IMR-90 (cell line): ENCODE measurements around the gene TBC1D4. TPM values are rescaled to one million over a fixed set of nuclear protein-coding genes. Genes with fewer than 3 reads are reported as not detected.
A peak's percentile ranks its signal among the peaks of the same experiment; 100 is the strongest.

Source experiments
- ATAC-seq: fragments of 200-7000 bp; cut with Tn5 transposase; 2 replicates; pipeline ENCODE4 v1.9.1; 2020; ENCODE audit warnings: low read depth, mild to moderate bottlenecking, moderate library complexity
- BruUV-seq: library from RNA; stranded (reverse); fragments of 400-500 nt; replicated peaks from 2 replicates; lab custom pipeline; 2021; lab: Mats Ljungman, UMichigan
- CTCF ChIA-PET: fragments of 300-600 bp; formaldehyde crosslinking; extraction: SDS; loops from one replicate; lab custom pipeline; 2021; ENCODE audit warnings: antibody characterized with exemption; lab: Yijun Ruan, JAX
- POLR2A ChIA-PET: fragments of 300-600 bp; sonication (Branson Sonifier 250); formaldehyde crosslinking; loops from one replicate; lab custom pipeline; 2022; ENCODE audit warnings: antibody characterized with exemption; ENCODE audit not compliant: unreplicated experiment; lab: Charles Lee
- DNase-seq: peaks from one replicate; pipeline ENCODE4 v3.0.0; 2013
- H2AFZ ChIP-seq: replicated peaks from 2 replicates; pipeline ENCODE3; 2013; ENCODE audit warnings: low read length, mild to moderate bottlenecking; ENCODE audit not compliant: poor library complexity
- H2AK5ac ChIP-seq: 2 replicates; pipeline ENCODE4 v1.6.1; 2013; ENCODE audit warnings: low read depth, low read length, inconsistent platforms
- H2AK9ac ChIP-seq: replicated peaks from 2 replicates; pipeline ENCODE3; 2013; ENCODE audit warnings: mild to moderate bottlenecking, low read depth, low read length, moderate library complexity; ENCODE audit not compliant: poor library complexity
- H2BK120ac ChIP-seq: 2 replicates; pipeline ENCODE4 v1.6.1; 2013; ENCODE audit warnings: low read depth, low read length, inconsistent platforms
- H2BK15ac ChIP-seq: 3 replicates; pipeline ENCODE4 v1.6.1; 2013; ENCODE audit warnings: low read depth, low read length, inconsistent platforms
- H2BK20ac ChIP-seq: 2 replicates; pipeline ENCODE4 v1.6.1; 2013; ENCODE audit warnings: low read depth, mild to moderate bottlenecking, inconsistent platforms, low read length, moderate library complexity
- H2BK5ac ChIP-seq: 2 replicates; pipeline ENCODE4 v1.6.1; 2013; ENCODE audit warnings: mild to moderate bottlenecking, low read depth, low read length, inconsistent platforms; ENCODE audit not compliant: poor library complexity, severe bottlenecking
- H3K14ac ChIP-seq: replicated peaks from 2 replicates; pipeline ENCODE4 v1.6.1; 2013; ENCODE audit warnings: low read depth, low read length, inconsistent platforms
- H3K18ac ChIP-seq: 2 replicates; pipeline ENCODE4 v1.6.1; 2013; ENCODE audit warnings: low read depth, low read length, control low read depth
- H3K23ac ChIP-seq: 2 replicates; pipeline ENCODE4 v1.6.1; 2013; ENCODE audit warnings: low read depth, low read length, inconsistent platforms
- H3K27ac ChIP-seq: 2 replicates; pipeline ENCODE4 v1.5.1; 2013; ENCODE audit warnings: mild to moderate bottlenecking, control low read depth, low read length; ENCODE audit not compliant: insufficient read depth
- H3K27me3 ChIP-seq: 2 replicates; pipeline ENCODE4 v1.6.1; 2013; ENCODE audit warnings: low read length; ENCODE audit not compliant: control insufficient read depth, insufficient read depth
- H3K36me3 ChIP-seq: 2 replicates; pipeline ENCODE4 v1.6.1; 2013; ENCODE audit warnings: low read length, mixed read lengths; ENCODE audit not compliant: control insufficient read depth, insufficient read depth
- H3K4ac ChIP-seq: 2 replicates; pipeline ENCODE4 v1.6.1; 2013; ENCODE audit warnings: low read depth, low read length, inconsistent platforms
- H3K4me1 ChIP-seq: 2 replicates; pipeline ENCODE4 v1.6.1; 2013; ENCODE audit warnings: low read length, mixed read lengths; ENCODE audit not compliant: control insufficient read depth, insufficient read depth
- H3K4me2 ChIP-seq: 2 replicates; pipeline ENCODE4 v1.6.1; 2013; ENCODE audit warnings: low read depth, mild to moderate bottlenecking, control low read depth, low read length, moderate library complexity
- H3K4me3 ChIP-seq: 2 replicates; pipeline ENCODE4 v1.5.1; 2013; ENCODE audit warnings: low read depth, mild to moderate bottlenecking, control low read depth, low read length, moderate library complexity; ENCODE audit not compliant: insufficient read depth
- H3K56ac ChIP-seq: 2 replicates; pipeline ENCODE4 v1.6.1; 2013; ENCODE audit warnings: low read length, inconsistent platforms; ENCODE audit not compliant: insufficient read depth; ENCODE audit errors: extremely low read depth
- H3K79me1 ChIP-seq, 2 experiments: 2 replicates each; pipeline ENCODE4 v1.6.1; 2013; ENCODE audit warnings: low read length in 2 of 2, inconsistent platforms in 1 of 2, low read depth in 1 of 2
- H3K9ac ChIP-seq: 2 replicates; pipeline ENCODE4 v1.6.1; 2013; ENCODE audit warnings: low read depth, low read length, control low read depth
- H3K9me1 ChIP-seq: 2 replicates; pipeline ENCODE4 v1.6.1; 2013; ENCODE audit warnings: low read length, inconsistent platforms; ENCODE audit not compliant: insufficient read depth
- H3K9me3 ChIP-seq: 2 replicates; pipeline ENCODE4 v1.6.1; 2013; ENCODE audit warnings: low read length; ENCODE audit not compliant: control insufficient read depth, insufficient read depth
- H4K20me1 ChIP-seq: 2 replicates; pipeline ENCODE4 v1.6.1; 2013; ENCODE audit warnings: low read length, inconsistent platforms; ENCODE audit not compliant: insufficient read depth
- H4K5ac ChIP-seq: 2 replicates; pipeline ENCODE4 v1.6.1; 2013; ENCODE audit warnings: mild to moderate bottlenecking, low read depth, low read length, control low read depth
- H4K8ac ChIP-seq, 2 experiments: 2 replicates each; pipeline ENCODE4 v1.6.1; 2013; ENCODE audit warnings: low read depth in 2 of 2, low read length in 2 of 2, control low read depth in 1 of 2, inconsistent platforms in 1 of 2
- H4K91ac ChIP-seq: 2 replicates; pipeline ENCODE4 v1.6.1; 2013; ENCODE audit warnings: low read depth, low read length, inconsistent platforms; ENCODE audit not compliant: insufficient read depth
- FOS ChIP-seq: fragments of 150-350 bp; IDR thresholded peaks from 2 replicates; pipeline ENCODE4 v1.6.1; 2016; ENCODE audit warnings: low read depth, low read length
- WGBS, 2 experiments: methylation state at CpG; one replicate each; pipeline versions ENCODE4 v1.1.5 to v1.1.7; 2013; ENCODE audit warnings: missing lambda C conversion rate in 2 of 2; ENCODE audit not compliant: insufficient read length in 1 of 2; ENCODE audit errors: extremely low coverage in 2 of 2; 5-methylcytosine and 5-hydroxymethylcytosine counted together
- dilution Hi-C: fragments of 300-500 bp; cut with HindIII; formaldehyde crosslinking; loops from one replicate; pipeline ENCODE4 v1.14.3; 2018; ENCODE audit warnings: low sequenced_read_pairs; ENCODE audit not compliant: unreplicated experiment
- in situ Hi-C: fragments of 300-500 bp; cut with MboI; formaldehyde crosslinking; loops from 3 replicates; pipeline ENCODE4 v1.14.3; 2019; ENCODE audit warnings: low sequenced_read_pairs, inconsistent platforms, mixed read lengths
- intact Hi-C: fragments of 100-400 bp; cut with micrococcal nuclease; formaldehyde crosslinking; loops from 2 replicates; pipeline ENCODE4 v1.10.0; 2022
- polyA plus RNA-seq, 3 experiments: library from polyadenylated mRNA; depleted of rRNA; stranded (reverse); fragments of >200 nt; gene quantifications; 2 replicates each; pipeline ENCODE4 v1.2.3, GENCODE V29; 2012; ENCODE audit warnings: low replicate concordance in 1 of 3
- total RNA-seq: library from RNA; depleted of rRNA; stranded (reverse); fragments of >200 nt; gene quantifications from 2 replicates; pipeline ENCODE4 v1.2.3, GENCODE V29; 2012

The TBC1D4 gene
- total and polyA plus RNA-seq, 2 of the 4 experiments (the other 2 are of a cell fraction), result 7.5 to 22.8 TPM

DNA sequence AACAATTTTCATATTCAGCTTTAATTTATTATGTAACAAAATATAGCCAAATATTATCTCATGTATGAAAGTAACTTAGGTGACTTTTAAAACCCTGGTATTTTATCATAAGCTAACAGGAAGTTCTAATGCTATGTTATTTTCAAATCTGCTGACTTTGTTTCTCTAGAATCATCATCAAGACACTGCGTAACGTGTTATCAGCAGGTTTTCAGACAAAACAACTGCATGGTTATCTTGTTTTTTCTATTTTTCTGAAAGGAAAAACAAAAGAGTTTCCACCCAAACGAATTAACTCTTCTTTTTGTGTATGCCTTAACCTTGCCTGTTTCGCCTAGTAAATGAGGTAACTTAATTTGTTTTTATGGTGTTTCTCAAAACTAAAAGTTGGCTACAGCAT lies 156.3 kb downstream of the TBC1D4 start:
- peak overlapping the region; percentile 79; the same call in 1 of the 2 replicates for H2BK20ac ChIP-seq
- ATAC-seq (no peak), DNase-seq (no peak)
- no peak overlapping the region for H4K8ac ChIP-seq
- ChIA-PET POLR2A (no interaction called here), CTCF (no interaction called here)
- no peaks in the 10 kb centered on the region for H3K9me3 ChIP-seq
- in situ Hi-C loops, result no loop called here
- H3K14ac ChIP-seq, result no peak overlapping the region; the same call in 1 of the 2 replicates
- H3K27me3 ChIP-seq, result no peaks in the 10 kb centered on the region
- WGBS, 2 experiments, result no CpG with 5 or more reads among the region's 4 CpGs
- H2AK9ac ChIP-seq, result no peak overlapping the region
- peaks cover 9% of the 10 kb centered on the region; the same call in 1 of the 2 replicates for H3K9me1 ChIP-seq
- H2BK120ac ChIP-seq, result peak overlapping the region; percentile 79; the same call in 1 of the 2 replicates
- H4K91ac ChIP-seq, result peak overlapping the region; percentile 70; the same call in 1 of the 2 replicates
- no peak overlapping the region for H2BK15ac ChIP-seq
- no peak overlapping the region for H2BK5ac ChIP-seq
- no peak overlapping the region for H3K23ac ChIP-seq
- BruUV-seq, result no TSS peak
- H4K5ac ChIP-seq, result no peak overlapping the region
- peaks cover 5% of the 10 kb centered on the region for H3K4me1 ChIP-seq
- no peak overlapping the region for H3K4ac ChIP-seq
- H3K36me3 ChIP-seq, result no peaks in the 10 kb centered on the region
- H4K20me1 ChIP-seq, result no peaks in the 10 kb centered on the region
- no peak overlapping the region for H3K4me2 ChIP-seq
- H3K4me3 ChIP-seq, result no peak overlapping the region
- intact Hi-C loops, result loop anchor here (1.0 kb wide), 1 partner anchor 28 kb away; no protein-coding TSS in a partner anchor
- dilution Hi-C loops, result no loop called here
- H3K79me1 ChIP-seq, result peaks cover 0 to 5% of the 10 kb centered on the region in 2 experiments; a peak in 1 of 4 replicates
- H3K18ac ChIP-seq, result no peak overlapping the region
- H3K56ac ChIP-seq, result no peak overlapping the region
- no peak overlapping the region for H2AK5ac ChIP-seq
- no peak for TF ChIP-seq FOS
- H2AFZ ChIP-seq, result no peak overlapping the region
- no peak overlapping the region for H3K9ac ChIP-seq
- no peak overlapping the region for H3K27ac ChIP-seq
